ENCODE results near the gene SF3A1. TPM values are rescaled to one million over a fixed set of nuclear protein-coding genes. Genes with fewer than 3 reads are reported as not detected.

Gene SF3A1
- total RNA-seq, 1 experiment from 2014 or later: 230 TPM

DNA sequence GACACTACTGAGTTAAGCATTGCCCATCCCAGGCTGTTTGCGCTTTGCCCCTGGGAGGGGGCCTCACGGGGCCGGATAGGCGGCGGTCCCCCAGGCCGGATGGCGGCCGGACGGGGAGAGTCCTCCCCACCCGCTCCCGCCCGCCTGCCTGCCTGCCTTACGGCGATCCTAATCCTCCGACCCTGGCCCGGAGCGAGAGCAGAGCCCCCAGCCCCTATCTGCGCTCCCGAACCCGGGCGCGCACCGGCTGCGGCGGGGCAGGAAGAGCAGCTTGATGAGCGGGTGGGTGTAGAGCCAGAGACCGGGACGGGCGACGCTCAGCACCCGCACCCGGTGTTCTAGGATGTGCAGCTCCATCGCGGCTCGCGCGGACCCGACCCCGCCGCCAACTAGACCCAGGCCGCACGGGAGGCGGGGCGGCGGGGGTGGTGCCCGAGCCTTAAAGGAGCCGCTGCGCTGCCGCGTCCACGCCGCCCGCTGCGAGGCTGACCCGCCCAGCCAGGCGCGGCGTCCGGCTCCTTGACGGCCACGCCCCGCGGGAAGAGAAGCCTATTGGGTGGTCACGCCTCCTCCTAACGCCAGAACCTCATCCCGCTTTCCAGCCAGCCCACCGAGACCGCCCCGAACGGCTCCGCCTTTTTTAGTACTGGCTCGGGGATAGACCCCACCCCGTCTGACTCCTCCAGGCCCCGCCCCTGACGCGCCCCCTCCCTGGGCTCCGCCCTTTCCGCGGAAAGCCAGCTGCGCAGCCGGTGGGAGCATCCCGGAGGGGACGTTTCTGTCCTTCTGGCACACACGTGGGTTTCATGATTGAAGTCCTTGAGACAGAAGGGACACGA is 67.3 kb downstream of the SF3A1 start, which contains the start of gene CASTOR1 (continued):
- no peak for TF ChIP-seq CTCF (IDR thresholded peaks at IDR 0.05 in 2 of 3, conservative IDR thresholded peaks at IDR 0.05 in 1 of 3; ENCODE audit: borderline replicate concordance in 1 of 3, insufficient read depth in 1 of 3, low read depth in 2 of 3, low read length in 2 of 3)
- TF ChIP-seq, protein P1, sequence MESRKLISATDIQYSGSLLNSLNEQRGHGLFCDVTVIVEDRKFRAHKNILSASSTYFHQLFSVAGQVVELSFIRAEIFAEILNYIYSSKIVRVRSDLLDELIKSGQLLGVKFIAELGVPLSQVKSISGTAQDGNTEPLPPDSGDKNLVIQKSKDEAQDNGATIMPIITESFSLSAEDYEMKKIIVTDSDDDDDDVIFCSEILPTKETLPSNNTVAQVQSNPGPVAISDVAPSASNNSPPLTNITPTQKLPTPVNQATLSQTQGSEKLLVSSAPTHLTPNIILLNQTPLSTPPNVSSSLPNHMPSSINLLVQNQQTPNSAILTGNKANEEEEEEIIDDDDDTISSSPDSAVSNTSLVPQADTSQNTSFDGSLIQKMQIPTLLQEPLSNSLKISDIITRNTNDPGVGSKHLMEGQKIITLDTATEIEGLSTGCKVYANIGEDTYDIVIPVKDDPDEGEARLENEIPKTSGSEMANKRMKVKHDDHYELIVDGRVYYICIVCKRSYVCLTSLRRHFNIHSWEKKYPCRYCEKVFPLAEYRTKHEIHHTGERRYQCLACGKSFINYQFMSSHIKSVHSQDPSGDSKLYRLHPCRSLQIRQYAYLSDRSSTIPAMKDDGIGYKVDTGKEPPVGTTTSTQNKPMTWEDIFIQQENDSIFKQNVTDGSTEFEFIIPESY (IDR thresholded peaks at IDR 0.05; ENCODE audit: extremely low read depth, insufficient replicate concordance, low read length): no peak
- no peak for TF ChIP-seq ELF1 (IDR thresholded peaks at IDR 0.05; ENCODE audit: borderline replicate concordance, low read depth)
- TF ChIP-seq RAD21 (IDR thresholded peaks at IDR 0.05; ENCODE audit: low read depth): no peak
- TF ChIP-seq CBX3 (IDR thresholded peaks at IDR 0.05; ENCODE audit: low read depth): no peak
- TF ChIP-seq ZFX (IDR thresholded peaks at IDR 0.05): peak; percentile 46; the same call in 1 of the 2 replicates
- TF ChIP-seq EGR1 (IDR thresholded peaks at IDR 0.05; ENCODE audit: low read depth): no peak; the same call in 1 of the 2 replicates
- TF ChIP-seq YY1 (IDR thresholded peaks at IDR 0.05; ENCODE audit: extremely low read depth, insufficient replicate concordance, low read depth, low read length): no peak
- TF ChIP-seq ZNF274 (IDR thresholded peaks at IDR 0.05; ENCODE audit: low read depth, low read length): no peak
- TF ChIP-seq POLR2A (IDR thresholded peaks at IDR 0.05; ENCODE audit: borderline replicate concordance, extremely low read depth, insufficient read depth, insufficient read length): no peak
- no peak for TF ChIP-seq JUND (IDR thresholded peaks at IDR 0.05)
